ENCODE data around the gene C9orf78. TPM values are rescaled to one million over a fixed set of nuclear protein-coding genes. Genes with fewer than 3 reads are reported as not detected.

Gene C9orf78
- total and polyA plus RNA-seq, 9 of the 15 experiments (the other 6 are each of a cell fraction or from before 2014, with no cell fraction given) = 94.6 to 266 (median 202) TPM

- Histone ChIP-seq H3K79me2 (ENCODE audit: control insufficient read depth, insufficient read depth, low read length) (peaks cover 6% of the 10 kb centered on the region; the same call in 2 of the 3 replicates), H3K9ac (ENCODE audit: insufficient read depth in 1 of 2, low read depth in 2 of 2, low read length in 2 of 2) (peak overlapping the region in 1 of 2 experiments; percentile 11; a peak in 1 of 4 replicates), H3K27ac (ENCODE audit: extremely low read depth, low read depth, low read length) (no peak overlapping the region), H3K9me1 (ENCODE audit: control insufficient read depth, insufficient read depth, low read length) (no peaks in the 10 kb centered on the region), H3K4me2 (ENCODE audit: insufficient read depth, low read length) (no peak overlapping the region), H3K9me3 (replicated peaks; ENCODE audit: control insufficient read depth, insufficient read depth, low read depth, low read length) (no peaks in the 10 kb centered on the region), H3K27me3 (ENCODE audit: control insufficient read depth in 2 of 2, insufficient read depth in 2 of 2, low read length in 2 of 2) (no peaks in the 10 kb centered on the region), H3K4me1 (replicated peaks in 1 of 2; ENCODE audit: control insufficient read depth in 2 of 2, insufficient read depth in 2 of 2, low read length in 2 of 2) (peaks cover 7 to 11% of the 10 kb centered on the region in 2 experiments; a peak in 3 of 5 replicates), H2AFZ (ENCODE audit: low read depth, low read length) (no peak overlapping the region), H3K4me3 (no peak overlapping the region), H4K20me1 (replicated peaks; ENCODE audit: control insufficient read depth, insufficient read depth, low read length) (no peaks in the 10 kb centered on the region), H3K36me3 (ENCODE audit: control insufficient read depth, insufficient read depth, low read length) (peaks cover 81% of the 10 kb centered on the region)
- no TSS peak for BruUV-seq (replicated peaks)
- ATAC-seq (no peak), FAIRE-seq (no peak), DNase-seq (ENCODE audit: extremely low read depth in 1 of 4, low spot score in 3 of 4) (no peak)
- no peak for TF ChIP-seq SP2 (IDR thresholded peaks at IDR 0.05; ENCODE audit: extremely low read depth, low read depth, low read length, poor library complexity, severe bottlenecking)
- TF ChIP-seq WHSC1 (IDR thresholded peaks at IDR 0.05; ENCODE audit: low read length) = peak; percentile 55
- TF ChIP-seq MAX (CRISPR knock-in tag; IDR thresholded peaks at IDR 0.05) = 0 out of 2 replicates have a peak, but pooled peaks have one; percentile 10
- intact Hi-C loops (cut with micrococcal nuclease) (no loop called here), in situ Hi-C loops (cut with MboI) (no loop called here)
- POLR2A ChIA-PET = interaction anchor here (0.6 to 7.5 kb wide), 6 partner anchors 8 to 1667 kb away, joined by 3 to 91 read pairs (median 7); no protein-coding TSS in a partner anchor
- CTCF ChIA-PET (ENCODE audit: low intra/inter-chr PET ratio) = interaction anchor here (0.7 kb wide), 1 partner anchor 23 kb away, joined by 3 read pairs; no protein-coding TSS in a partner anchor
- 72% methylated on average over 5 of the region's 5 CpGs for WGBS (ENCODE audit: insufficient coverage, low coverage, missing lambda C conversion rate)
Observed at GRCh38 chr9:129851821-129852220, 16.7 kb upstream of the C9orf78 start.
